Sigmoid colon (tissue), 4 donors: Measurements from ENCODE around the gene NPW.

Source experiments
- EP300 ChIP-seq, 4 donors: sonication (generic); formaldehyde crosslinking; IDR thresholded peaks; one replicate each; pipeline ENCODE4 v1.6.1; 2017; ENCODE audit warnings: antibody characterized with exemption in 4 of 4
- POLR2A ChIP-seq, 2 donors: fragments of 450-650 bp; IDR thresholded peaks; one replicate each; pipeline ENCODE4 v1.6.1; 2016; ENCODE audit warnings: antibody characterized with exemption in 2 of 2, mild to moderate bottlenecking in 2 of 2, moderate library complexity in 2 of 2
- TF ChIP-seq, protein P1 (sequence below), 4 experiments: fragments of 450-650 bp in 3 of 4; fragments of 200-600 bp in 1 of 4; IDR thresholded peaks; one replicate each; pipeline ENCODE4 v1.5.1; 2016 to 2019; ENCODE audit warnings: antibody characterized with exemption in 4 of 4, mild to moderate bottlenecking in 3 of 4, moderate library complexity in 2 of 4

DNA sequence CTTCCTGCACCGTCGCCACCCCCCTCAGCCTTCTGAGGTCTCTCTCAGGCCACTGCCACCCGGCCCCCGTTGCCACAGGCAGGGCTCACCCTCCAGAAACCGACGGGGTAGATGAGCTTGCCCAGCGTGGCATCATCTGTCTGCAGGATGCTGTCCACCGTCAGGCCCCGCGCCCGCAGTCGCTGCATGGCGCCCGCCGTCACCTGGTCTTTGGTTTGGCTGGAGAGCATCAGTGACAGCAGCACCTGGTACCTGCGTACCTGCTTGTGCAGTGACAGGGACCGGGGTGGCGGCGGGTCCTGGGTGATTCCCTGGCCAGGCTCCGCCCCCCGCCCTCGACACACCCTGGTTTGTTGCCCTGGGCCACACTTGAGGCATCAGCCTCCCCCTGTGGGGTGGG lies 25.0 kb downstream of the NPW start:
- TF ChIP-seq, protein P1, sequence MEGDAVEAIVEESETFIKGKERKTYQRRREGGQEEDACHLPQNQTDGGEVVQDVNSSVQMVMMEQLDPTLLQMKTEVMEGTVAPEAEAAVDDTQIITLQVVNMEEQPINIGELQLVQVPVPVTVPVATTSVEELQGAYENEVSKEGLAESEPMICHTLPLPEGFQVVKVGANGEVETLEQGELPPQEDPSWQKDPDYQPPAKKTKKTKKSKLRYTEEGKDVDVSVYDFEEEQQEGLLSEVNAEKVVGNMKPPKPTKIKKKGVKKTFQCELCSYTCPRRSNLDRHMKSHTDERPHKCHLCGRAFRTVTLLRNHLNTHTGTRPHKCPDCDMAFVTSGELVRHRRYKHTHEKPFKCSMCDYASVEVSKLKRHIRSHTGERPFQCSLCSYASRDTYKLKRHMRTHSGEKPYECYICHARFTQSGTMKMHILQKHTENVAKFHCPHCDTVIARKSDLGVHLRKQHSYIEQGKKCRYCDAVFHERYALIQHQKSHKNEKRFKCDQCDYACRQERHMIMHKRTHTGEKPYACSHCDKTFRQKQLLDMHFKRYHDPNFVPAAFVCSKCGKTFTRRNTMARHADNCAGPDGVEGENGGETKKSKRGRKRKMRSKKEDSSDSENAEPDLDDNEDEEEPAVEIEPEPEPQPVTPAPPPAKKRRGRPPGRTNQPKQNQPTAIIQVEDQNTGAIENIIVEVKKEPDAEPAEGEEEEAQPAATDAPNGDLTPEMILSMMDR (IDR thresholded peaks at IDR 0.05), result no peak
- no peak for TF ChIP-seq POLR2A (IDR thresholded peaks at IDR 0.05)
- TF ChIP-seq EP300 (IDR thresholded peaks at IDR 0.05), result no peak
